GM18519 (cell line): ENCODE data around the gene UIMC1.
"Not testable (repeated sequence)": the region's sequence is repeated elsewhere in the genome, so short reads cannot be mapped to it uniquely, and the experiment has no call there.

Experiments
- ATAC-seq: cut with Tn5 transposase; IDR thresholded peaks from one replicate; pipeline ENCODE4 v1.9.1; 2021; ENCODE audit warnings: mild to moderate bottlenecking, moderate library complexity; ENCODE audit not compliant: unreplicated experiment, low FRiP score

UIMC1 gene

DNA sequence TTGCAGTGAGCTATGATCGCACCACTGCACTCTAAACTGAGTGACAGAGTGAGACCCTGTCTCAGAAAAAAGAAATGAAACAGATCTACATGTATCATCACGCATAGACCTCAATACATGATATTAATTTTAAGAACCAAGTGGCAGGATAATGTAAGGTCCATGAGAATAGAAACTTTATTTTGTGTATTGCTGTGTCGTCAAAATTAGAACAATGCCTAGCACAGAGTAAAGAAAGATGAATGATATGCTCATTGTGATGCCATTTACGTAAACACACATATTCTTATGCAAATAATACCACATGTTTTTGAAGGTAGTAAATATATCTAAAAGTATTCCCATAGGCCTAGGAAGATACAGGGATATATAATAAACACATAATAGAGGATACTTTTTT is 3.6 kb upstream of the UIMC1 start:
- ATAC-seq: no peak

- ATAC-seq: no peak
Measured at GRCh38 chr5:177008716-177009115, 2.1 kb upstream of the UIMC1 start.

DNA sequence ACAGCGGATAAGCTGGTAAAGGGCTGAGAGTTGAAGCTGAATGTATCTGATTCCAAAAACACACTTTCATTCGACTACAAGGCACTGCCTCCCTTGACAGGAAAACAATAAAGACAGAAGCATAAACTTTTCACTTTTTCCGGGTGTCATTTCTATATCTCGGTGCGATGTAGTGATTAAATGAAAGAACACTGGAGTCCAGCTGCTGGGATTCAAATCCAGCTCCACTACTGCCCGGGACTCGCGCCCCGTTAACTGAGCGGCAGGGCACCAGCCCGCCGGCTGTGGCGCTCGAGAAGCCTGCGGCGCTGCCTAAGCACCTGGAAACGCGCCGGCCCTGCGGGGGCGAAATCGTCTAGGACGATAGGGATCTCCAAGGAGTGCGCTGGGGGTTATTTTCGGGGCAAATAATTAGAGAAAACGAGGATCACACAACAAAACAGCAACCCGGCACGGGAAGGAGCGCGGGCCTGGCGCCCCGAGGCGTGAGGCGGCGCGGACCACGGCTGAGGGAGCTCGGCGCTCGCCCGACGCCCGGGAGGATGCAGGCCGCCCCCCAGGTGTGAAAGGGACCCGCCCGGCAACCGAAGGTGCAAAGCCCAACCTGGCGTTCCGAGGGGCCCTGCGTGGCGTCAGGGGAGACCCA is 837 bp downstream of the UIMC1 start:
- ATAC-seq: peak; percentile 35

DNA sequence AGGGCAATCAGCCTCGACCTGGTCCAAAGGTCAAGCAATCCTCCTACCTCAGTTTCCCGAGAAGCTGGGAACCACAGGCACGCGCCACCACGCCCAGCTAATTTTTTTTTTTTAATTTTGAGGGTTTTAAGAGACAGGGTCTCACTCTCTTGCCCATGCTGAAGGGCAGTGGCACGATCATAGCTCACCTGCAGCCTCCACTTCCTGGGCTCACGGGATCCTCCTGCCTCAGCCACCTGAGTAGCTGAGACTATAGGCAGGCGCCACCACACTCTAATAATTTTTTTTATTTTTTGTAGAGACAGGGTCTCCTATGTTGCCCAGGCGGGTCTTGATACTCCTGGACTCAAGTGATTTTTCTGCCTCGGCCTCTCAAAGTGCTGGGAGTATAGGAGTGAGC is 1.6 kb downstream of the UIMC1 start:
- ATAC-seq: no peak

DNA sequence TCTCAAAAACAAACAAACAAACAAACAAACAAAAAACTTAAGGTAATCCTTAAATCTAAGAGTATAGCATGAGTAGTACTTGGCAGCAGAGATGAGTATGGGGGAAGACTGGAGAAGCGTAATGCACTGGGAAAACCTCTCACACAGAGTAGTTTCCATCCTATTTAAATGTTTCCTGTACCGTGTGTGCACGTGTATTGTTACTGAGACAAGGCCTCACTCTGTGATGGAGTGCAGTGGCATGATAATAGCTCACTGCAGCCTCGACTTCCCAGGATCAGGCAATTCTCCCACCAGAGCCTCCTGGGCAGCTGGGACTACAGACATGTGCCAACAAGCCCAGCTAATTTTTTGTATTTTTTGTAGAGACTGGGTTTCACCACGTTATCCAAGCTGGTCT is 2.9 kb downstream of the UIMC1 start:
- ATAC-seq: no peak

DNA sequence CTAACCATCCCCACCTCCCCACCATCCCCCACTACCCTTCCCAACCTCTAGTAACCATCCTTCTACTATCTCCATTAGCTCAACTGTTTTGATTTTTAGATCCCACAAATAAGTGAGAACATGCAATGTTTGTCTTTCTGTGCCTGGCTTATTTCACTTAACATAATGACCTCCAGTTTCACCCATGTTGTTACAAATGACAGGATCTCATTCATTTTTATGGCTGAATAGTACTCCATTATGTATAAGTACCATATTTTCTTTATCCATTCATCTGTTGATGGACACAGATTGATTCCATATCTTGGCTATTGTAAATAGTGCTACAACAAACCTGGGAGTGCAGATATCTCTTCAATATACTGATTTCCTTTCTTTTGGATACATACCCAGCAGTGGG is 7.1 kb downstream of the UIMC1 start:
- ATAC-seq: not testable (repeated sequence)

GRCh38 chr5:176998828-176999227 is 7.8 kb downstream of the UIMC1 start:
- no peak for ATAC-seq

- no peak for ATAC-seq
Measured at GRCh38 chr5:176996780-176997179, 9.8 kb downstream of the UIMC1 start.

- ATAC-seq: no peak
Measured at GRCh38 chr5:176995896-176996767, 10.4 kb downstream of the UIMC1 start.

DNA sequence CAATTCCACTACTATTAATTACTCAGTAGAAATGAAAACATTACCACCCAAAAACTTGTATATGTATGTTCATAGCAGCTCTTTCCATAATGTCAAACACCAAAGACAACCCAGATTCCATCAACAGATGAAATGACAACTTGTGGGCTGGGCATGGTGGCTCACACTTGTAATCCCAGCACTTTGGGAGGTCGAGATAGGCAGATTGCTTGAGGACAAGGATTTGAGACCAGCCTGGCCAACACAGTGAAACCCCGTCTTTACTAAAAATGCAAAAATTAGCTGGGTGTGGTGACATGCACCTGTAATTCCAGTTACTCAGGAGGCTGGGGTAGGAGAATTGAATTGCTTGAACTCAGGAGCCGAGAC is 11.5 kb downstream of the UIMC1 start:
- no peak for ATAC-seq

- peak; percentile 52 for ATAC-seq
Measured at GRCh38 chr5:176994460-176995121, 12.0 kb downstream of the UIMC1 start.

DNA sequence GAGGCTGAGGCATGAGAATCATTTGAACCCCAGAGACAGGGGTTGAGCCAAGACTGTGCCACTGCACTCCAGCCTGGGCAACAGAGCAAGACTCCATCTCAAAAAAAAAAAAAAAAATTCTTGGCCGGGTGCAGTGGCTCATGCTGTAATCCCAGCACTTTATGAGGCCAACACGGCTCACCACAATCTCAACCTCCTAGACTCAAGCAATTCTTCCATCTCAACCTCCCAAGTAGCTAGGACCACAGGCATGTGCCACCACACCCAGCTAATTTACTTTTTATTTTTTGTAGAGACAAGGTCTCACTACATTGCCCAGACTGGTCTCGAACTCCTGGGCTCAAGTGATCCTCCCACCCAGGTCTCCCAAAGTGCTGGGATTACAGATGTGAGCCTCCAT is 13.5 kb downstream of the UIMC1 start:
- not testable (repeated sequence) for ATAC-seq

DNA sequence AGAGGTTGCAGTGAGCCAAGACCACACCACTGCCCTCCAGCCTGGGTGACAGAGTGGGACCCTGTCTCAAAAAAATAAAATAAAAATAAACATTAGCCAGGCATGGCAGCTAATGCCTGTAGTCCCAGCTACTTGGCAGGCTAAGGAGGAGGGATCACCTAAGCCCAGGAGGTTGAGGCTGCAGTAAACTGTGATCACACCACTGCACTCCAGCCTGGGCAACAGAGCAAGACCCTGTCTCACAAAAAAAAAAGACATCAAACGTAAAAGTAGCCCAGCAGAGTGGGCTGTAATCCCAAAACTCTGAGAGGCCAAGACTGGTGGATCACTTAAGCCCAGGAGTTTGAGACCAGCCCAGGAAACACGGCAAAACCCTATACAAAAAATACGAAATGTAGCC is 19.0 kb downstream of the UIMC1 start:
- no peak for ATAC-seq

GRCh38 chr5:176986280-176986679 is 20.3 kb downstream of the UIMC1 start:
- no peak for ATAC-seq

- ATAC-seq: no peak
Measured at GRCh38 chr5:176985516-176985915, 21.1 kb downstream of the UIMC1 start.

DNA sequence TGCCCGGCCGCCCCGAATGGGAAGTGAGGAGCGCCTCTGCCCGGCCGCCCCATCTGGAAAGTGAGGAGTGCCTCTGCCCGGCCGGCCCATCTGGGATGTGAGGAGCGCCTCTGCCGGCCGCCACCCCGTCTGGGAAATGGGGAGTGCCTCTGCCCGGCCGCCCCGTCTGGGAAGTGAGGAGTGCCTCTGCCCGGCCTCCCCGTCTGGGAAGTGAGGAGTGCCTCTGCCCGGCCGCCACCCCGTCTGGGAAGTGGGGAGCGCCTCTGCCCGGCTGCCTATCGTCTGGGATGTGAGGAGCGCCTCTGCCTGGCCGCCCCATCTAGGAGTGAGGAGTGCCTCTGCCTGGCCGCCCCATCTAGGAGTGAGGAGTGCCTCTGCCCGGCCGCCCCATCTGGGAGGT is 22.4 kb downstream of the UIMC1 start:
- ATAC-seq: not testable (repeated sequence)

DNA sequence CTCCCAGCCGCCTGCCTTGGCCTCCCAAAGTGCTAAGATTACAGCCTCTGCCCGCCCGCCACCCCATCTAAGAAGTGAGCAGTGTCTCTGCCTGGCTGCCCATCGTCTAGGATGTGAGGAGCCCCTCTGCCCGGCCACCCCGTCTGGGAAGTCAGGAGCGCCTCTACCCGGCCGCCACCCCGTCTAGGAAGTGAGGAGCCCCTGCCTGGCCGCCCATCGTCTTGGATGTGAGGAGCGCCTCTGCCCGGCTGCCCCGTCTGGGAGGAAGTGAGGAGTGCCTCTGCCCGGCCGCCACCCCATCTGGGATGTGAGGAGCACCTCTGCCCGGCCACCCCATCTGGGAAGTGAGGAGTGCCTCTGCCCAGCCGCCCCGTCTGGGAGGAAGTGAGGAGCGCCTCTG is 23.0 kb downstream of the UIMC1 start:
- not testable (repeated sequence) for ATAC-seq

- ATAC-seq: not testable (repeated sequence)
Measured at GRCh38 chr5:176983112-176983511, 23.5 kb downstream of the UIMC1 start.

DNA sequence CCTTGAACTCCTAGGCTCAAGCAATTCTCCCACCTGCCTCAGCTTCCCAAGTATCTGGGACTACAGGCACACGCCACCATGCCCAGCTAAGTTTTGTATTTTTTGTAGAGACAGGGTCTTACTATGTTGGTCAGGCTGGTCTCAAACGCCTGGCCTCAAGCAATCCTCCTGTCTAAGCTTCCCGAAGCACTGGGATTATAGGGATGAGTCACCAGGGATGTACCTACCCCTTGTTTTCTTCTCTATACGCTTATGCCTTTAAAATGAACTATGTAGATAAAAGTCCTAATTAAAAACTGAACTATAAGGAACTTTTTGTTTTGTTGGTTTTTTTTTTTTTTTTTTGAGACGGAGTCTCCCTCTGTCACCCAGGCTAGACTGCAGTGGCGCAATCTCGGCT is 25.8 kb downstream of the UIMC1 start:
- no peak for ATAC-seq

- ATAC-seq: no peak
Measured at GRCh38 chr5:176979669-176980068, 26.9 kb downstream of the UIMC1 start.

- ATAC-seq: no peak
Measured at GRCh38 chr5:176965633-176966032, 40.9 kb downstream of the UIMC1 start.

- ATAC-seq: no peak
Measured at GRCh38 chr5:176959051-176959450, 47.5 kb downstream of the UIMC1 start.
